ENCODE results near the gene ANO1. TPM values are rescaled to one million over a fixed set of nuclear protein-coding genes. Genes with fewer than 3 reads are reported as not detected.

Gene ANO1
- total RNA-seq, 1 donor from 2014 or later: 0.62 TPM

DNA sequence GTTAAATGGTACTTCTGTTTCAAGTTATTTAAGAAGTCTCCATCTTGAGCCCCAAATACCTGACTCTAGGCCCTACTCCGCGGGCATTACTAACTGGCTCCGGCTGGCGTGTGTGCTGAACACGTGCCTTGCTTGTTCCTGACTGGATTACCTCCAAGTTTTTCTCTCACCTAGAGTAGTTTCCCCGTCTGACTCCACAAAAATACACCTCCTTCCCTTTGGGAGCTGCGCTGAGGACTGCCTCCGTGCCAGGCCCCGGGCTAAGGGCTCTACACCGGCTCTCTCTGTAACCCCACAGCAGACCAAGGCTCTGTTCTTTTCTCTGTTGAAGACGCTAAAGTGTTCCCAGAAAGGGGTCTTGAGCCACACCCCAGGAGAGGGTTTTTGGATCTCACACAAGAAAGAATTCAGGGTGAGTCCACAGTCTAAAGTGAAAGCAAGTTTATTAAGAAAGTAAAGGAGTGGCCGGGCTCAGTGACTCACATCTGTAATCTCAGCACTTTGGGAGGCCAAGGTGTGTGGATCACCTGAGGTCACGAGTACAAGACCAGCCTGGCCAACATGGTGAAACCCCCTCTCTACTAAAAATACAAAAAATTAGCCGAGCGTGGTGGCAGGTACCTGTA, 61.8 kb downstream of the ANO1 start:
- DNase-seq: no peak

DNA sequence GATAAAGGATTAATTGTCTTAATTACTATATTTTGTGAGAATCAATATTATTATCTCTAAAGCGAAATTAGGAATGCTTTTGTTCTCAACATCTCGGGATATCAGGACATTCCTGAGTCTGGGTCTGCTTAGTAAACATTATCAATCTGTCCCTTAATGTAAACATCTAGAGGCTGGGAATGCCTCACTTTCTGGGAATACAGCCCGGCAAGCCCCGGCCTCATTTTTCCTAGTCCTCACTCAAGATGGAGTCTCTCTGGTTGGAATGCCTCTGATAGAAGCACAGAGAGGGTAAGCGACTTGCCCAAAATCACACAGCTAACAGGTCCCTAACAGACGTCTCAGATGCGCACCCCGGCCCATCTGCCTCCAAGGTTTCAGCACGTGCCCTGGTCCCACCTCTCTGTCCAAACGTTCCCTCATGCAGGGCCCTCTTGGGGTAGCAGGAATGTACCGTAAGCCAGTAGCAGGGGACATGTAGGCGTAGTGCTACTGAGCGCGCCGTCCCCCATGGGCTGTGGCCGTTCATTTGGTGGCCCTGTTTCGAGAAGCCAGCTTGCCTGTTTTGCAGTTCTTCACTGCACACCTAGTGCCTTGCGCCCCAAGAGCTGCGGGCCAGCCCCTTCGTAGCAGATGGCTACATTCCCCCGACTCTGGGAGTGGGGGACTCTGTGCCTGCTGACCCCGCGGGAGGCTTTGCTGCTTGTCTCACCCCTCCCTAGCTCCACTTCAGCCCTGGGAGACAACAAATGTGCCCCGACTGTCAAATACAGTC, 62.8 kb downstream of the ANO1 start:
- DNase-seq: no peak

DNA sequence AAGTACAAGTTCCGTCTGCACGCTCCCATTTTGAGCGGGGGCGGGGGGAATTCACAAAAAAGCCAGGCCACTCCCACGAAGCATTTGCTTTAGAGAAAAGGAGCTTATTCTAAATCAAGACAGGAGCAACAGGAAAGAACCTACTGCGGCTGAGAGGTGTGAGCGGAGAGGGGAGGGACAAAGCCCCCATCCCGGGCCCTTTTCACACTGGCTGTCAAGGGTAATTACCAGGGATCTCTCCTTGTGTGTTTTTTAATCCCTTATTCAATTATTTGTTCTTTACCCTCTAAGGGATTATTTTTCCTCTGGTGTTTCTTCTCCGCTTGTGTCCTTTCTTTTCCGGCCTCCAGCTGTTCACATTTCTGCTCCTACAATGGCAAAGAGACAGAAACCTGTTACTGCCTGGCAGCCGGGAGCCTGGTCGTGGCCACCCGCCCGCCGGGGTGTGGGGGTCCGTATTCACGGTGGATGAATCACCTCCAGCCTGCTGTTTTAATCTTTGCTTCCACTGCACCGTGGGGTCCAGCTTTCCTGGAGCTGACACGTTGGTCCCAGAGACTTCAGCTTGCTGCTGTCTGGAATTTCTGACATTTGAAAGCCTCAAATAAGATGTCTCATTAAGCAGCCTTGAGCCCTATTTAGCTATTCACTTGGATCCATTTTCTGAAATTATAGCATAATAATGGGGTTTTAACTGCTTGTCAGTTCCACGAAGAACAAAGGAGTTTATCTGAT, 63.5 kb downstream of the ANO1 start:
- no peak for DNase-seq

DNA sequence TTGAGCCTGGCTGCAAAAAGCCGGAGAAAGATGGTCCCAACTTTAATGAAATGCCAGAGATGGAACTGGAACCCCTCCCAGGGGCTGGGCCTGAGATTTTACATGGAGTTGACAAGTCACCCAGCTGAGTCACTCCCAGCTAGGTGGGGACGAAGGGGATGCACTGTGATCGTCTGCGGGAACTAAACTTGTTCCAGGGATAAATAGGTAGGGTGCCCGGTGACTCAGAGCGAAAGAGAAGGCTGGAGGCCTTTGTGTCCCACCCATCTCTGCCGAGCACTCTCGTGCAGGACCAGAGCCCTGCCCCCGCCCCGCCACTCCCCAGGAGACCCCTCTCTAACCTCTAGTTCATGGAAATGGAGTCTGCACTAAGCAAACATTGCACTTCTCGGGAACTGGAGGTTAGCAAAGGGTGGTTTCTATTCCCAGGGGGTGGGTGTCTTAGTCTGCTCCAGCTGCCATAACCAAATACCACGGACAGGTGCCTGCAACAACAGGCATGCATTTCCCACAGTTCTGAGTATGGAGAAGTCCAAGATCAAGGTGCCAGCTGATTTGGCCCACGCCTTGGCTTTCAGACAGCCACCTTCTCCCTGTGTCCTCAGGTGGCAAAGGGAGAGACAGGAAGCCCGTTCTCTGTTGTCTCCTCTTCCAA, 64.2 kb downstream of the ANO1 start:
- DNase-seq: no peak

DNA sequence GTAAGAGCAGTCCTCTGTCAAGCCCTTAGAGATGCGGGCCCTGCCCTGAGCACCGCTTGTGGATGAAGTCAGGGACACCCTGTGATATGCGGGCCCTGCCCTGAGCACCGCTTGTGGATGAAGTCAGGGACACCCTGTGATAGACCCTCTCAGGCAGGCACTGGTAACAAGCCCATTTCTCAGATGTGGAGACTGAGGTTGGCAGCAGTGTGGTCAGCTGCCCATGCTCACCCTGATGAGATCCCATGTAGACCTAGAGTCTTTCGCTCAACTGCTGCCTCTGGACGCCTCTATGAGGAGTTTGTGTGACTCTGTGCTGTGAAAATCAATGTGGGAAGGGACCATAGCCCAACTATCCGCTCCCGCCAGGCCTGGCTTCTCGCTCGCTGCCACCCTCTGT, 66.1 kb downstream of the ANO1 start:
- DNase-seq: no peak

DNA sequence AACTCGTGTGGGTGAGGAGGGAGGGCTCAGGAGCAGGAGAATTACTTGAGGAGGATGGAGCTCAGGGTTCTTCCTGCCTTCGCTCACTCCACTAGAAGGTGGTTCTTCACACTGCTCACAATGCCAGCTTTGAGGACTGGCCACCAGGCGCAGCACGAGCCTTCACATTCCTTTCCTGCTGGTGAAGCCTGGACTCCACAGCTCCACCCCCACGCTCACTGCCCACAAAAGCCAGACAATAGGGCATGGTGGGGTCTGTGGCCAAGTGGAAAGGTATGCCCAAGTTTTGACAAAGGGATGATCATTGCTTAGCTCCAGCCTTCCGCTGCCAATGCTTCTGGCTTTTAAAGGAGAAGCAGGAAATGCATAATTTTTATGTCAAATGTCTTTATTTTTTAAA, 67.0 kb downstream of the ANO1 start:
- no peak for DNase-seq

DNA sequence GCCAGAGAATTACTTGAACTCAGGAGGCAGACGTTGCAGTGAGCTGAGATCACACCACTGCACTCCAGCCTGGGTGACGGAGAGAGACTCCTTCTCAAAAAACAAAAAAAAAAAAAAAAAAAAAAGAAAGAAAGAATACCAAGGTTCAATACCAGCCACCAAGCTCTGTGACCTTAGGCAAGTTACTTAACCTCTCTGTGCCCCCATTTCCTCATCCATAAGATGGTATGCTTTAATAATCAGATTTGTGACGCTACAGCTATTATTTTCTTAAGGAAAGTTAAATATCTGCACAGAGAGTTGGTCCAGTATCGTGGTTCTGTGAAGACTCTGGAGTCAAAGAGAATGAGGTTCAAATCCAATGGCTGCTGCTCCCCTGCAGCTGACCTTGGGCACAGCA, 67.7 kb downstream of the ANO1 start:
- DNase-seq: no peak

DNA sequence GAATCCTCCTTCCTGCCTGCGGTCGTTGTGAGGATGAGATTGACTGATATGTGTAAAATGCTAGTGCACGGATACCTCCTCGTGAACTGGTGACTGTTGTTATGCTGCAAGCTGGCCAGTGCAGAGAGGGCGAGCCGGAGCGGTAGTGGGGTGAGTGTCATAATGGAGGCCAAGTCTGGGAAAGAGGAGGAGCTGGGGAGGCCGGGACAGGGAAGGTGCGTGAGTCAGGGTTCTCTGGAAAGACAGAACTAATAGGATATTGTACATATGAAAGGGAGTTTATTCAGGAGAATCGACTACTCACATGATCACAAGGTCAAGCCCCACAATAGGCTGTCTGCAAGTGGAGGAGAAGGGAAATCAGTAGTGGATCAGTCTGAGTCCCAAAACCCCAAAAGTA, 68.2 kb downstream of the ANO1 start:
- no peak for DNase-seq

DNA sequence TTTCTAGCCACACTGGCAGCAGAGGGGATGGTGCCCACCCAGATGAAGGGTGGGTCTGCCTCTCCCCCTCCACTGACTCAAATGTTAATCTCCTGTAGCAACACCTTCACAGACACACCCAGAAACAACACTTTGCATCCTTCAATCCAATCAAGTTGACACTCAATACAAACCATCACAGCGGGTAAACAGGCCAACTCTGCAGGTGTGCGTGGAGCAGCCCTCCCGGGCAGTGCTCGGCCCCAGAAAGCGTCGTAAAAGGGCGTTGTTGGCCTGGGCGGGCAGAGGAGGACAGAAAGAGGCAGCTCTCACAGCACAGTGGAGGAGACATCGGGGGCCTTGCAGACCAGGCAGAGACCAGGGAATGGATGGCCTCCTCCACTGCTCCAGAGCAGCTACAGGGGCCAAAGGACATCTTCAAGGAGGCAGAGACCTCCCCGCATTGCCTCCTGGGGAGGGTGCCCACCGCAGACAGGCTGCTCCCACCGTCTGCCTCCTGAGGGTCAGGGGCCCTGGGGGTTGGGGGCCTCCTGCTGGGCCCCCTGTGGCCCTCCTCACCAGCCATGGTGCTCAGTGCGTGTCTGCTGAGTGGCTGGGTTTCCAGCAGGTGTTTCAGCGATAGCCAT, 68.9 kb downstream of the ANO1 start:
- no peak for DNase-seq

DNA sequence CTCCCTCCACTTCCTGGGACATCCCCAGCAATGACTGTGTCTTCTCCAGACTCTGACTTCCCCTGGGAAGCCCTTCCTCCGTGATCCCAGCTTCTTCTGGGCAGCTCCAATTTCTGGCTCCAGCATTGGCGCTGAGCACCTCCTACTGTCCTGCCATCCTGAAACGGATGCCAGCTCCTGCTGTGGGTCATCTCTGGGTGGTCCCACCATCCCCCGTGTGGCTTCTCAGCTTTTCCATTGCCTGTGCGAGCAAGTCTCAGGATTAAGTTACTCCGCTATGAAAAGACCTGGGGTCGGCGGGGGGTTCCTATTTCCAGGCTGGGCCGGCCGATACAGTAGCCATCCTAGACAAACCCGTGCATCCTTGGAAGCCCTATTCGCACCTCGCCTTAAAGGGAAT, 69.6 kb downstream of the ANO1 start:
- no peak for DNase-seq

DNA sequence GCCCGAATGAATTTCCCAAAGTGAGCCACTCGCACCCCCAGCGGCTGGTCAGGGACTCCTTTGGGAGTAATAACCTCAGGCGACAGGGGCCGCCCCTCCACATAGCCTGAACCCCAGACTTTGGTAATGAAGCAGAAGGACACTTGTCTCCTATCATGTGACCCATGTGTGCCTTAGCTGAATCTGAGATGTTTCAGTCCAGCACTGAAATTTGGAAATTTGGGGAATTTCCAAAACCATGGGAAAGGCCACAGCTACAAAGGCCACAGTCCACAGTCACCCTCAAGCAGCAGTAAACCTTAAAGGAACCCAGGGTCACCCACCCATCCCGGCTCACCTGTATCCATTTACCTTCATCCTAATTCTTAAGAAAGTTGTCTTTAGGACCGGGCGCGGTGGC, 73.6 kb downstream of the ANO1 start:
- DNase-seq: no peak

DNA sequence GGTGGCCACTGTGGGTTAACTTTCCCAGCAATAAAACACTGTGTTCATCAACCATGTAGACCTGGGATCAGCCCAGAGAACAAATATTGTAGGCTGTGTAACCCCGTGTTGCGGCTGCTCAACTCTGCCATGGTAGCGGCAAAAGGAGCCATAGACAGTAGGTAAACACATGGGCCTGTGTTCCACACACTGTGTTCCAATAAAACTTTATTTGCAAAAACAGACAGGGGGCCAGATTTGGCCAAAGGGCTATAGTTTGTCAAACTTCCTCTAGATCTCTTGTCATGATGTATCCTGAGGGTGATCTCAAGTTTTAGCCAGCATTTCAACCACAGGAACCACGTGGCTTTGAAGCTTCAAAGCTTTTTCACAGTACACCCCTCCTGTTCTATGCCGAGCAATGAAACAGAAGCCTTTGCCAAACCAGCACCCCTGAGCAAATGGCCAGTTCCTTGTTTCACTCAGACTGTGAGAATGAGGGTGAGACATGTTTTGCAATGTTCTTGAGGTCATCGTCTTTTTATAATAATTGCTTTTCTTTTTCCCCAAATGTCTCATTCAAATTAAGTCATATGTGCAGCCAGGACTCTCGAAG, 75.1 kb downstream of the ANO1 start:
- no peak for DNase-seq

DNA sequence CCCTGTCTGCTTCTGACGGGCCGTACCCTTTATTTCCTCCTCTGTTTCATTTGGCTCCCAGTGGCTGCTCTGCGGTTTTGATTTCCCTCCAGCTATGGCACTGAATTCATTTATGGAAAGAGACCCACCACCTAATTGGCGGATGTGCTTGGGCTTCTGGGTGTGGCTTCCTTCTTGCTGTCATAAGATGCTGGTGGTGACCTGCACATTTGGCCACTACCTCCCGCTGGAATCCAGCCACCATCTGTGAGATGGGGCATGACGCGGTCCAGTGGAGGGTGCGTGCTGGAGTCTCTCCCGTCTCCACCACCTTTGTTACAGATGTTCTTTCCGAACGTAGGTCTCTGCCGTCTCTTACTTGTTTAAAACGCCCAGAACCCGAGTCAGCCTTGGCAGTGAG, 77.3 kb downstream of the ANO1 start:
- DNase-seq: no peak

DNA sequence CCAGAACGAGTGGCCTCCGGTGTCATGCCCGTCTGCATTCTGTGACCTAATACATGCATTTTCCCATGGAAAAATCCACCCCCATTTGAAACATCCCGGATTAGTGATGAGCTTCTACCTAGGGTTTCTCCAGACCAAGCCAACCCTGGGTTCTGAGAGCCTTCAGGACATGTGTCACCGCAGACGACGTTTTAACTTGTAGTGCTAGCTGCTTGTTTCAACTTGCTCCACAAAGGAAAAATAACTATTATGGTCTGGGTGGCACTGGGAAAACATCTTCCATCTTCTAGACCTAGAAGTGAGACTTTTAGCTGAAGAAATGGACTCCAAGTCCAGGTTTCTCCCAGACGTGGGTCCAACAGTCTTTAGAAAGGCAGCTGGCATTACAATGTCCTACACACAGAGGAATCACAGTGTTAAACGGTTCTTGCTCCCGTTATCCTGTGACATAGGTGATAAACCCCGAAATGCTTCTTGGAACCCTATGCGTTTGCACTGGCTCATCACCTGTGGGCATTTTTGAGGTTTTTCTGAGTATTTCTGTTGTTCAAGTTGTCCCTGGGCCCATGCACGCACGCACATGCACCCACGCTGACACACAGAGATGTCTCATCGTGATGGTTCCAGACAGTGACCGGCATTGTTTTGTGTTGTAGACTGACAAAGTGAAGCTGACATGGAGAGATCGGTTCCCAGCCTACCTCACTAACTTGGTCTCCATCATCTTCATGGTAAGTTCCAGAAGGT, 78.3 kb downstream of the ANO1 start:
- no peak for DNase-seq

DNA sequence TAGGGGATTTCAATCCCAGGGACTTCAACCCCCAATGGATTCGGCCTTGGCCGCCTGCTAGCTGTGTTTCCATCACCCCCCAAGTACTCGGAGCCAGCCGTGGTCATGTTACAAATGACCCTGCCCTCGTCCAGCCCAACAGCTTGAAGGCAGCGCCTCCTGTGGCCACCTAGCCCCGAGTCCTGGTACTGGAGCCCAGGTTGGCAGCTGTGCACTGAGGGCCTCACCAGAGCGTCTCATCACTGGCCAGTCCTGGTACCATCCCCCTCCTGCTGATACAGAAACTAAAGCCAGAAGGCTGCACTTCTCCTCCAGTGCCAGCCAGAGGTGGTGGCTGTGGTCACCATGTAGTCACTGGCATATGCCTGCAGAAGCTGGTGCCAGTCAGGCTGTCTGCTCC, 80.1 kb downstream of the ANO1 start:
- DNase-seq: no peak

DNA sequence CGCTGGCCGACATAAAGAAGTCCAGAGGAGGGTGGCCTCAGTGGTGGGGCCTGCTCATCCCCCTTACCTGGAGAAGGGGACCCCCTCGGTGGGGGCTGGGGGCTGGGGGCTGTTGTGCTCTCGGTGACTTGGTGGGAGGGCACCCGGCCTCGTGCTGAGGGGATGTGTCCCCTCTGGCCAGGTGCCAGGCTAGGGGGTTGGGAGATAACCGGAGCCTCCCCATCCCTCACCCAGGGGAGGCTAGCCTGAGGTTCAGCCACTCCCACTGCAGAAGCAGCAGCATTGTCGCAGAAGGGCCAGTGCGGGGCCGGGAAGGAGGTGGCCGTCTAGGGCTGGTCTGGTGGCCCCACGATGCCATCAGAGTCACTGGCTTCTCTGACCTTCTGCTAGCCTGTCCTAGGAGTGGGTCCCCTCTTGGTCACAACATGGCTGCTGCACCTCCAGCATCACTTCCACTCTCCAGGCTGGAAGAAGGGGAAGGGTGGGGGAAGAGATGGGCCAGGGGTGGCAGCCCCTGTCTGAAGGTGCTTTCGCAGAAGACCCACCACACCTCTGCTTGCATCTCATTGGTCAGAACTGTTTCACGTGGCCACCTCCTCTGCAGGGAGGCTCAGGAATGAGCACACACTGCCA, 80.8 kb downstream of the ANO1 start:
- DNase-seq: no peak

DNA sequence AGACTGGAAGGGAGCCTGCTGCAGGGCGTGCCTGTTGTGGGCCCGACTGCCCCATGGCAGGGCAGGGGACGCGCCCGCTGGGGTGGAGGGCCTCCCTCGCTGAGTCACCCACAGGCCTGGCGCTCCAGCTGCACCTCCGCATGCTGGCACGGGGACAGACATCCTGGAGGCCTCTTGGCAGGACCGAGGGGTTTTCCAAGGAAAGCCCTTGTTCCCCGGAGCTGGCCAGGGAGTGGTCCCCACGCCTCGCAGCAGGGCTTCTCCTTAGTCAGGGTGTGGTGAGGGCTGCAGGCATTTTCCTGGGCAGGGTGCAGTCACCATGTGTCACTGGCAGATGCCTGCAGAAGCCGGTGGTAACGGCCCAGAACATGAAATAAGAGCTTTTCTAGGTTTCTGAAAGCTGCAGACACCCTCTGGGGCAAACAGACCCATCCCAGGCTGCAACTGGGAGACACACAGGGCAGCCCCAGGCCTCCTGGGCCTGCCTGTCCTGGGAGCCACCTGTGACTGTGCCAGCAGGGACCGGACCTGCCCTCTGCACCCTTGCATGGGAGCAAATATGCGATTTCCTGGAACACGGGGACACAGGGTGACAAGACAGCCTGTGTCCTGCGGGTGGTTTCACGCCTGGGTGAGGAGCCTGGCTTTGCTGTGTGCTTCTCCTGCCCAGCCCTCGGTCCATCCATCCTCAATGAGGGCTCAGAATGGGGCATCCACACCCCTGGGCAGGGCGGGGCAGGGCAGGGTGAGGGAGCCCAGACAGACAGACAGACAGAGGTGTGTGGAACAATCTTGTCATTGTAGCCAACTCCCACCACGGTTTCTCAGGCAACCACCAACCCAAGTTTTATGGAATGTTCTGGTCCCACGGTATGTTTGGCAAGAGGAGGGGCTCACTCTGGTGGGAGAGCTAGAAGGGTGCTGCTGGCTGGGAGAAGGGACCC, 81.8 kb downstream of the ANO1 start:
- DNase-seq: no peak

DNA sequence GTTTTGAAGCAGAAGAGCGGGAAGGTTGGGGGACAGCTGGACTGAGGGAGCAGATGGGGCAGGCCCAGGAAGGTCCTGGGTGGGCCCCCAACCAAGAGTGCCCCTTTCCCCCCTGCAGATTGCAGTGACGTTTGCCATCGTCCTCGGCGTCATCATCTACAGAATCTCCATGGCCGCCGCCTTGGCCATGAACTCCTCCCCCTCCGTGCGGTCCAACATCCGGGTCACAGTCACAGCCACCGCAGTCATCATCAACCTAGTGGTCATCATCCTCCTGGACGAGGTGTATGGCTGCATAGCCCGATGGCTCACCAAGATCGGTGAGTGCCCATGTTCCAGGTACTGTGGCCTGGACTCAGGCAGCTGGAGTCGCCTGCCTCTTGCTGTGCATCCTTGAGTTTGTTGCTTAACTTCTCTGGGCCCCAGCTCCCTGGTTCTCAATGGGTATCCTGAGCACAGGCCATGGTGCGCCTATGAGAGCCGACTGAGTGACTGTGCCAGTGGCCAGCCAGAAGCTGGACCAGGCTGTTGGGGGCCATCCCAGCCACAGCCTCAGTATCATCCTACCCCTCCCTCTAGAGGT, 83.0 kb downstream of the ANO1 start:
- DNase-seq: no peak

DNA sequence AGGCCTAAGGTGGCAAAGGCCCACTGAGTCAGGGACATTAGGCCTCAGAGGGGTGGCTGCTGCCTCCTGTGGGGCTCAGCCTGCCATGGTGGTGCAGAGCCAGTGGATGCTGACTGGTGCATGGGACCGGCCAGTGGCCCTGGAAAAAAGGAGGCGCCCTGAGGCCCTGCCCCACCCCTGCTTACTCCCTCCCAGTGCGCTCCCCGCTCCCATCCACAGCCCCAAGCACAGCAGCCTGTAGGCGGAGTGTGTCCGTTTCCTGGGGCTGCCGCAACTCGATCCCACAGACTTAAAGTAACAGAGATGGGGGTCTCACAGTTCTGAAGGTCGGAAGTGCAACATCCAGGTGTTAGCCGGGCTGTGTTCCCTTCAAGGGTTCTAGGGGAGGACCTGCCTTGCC, 86.6 kb downstream of the ANO1 start:
- no peak for DNase-seq
